Lower lobe of right lung (tissue), 2 donors: ENCODE data around the gene TSPAN4. TPM values are rescaled to one million over a fixed set of nuclear protein-coding genes. Genes with fewer than 3 reads are reported as not detected.

Experiments used
- ATAC-seq, 2 donors: fragments of 200-7000 bp; cut with Tn5 transposase; one replicate each; pipeline ENCODE4 v1.9.1; 2020 to 2022; ENCODE audit warnings: mild to moderate bottlenecking in 2 of 2, moderate library complexity in 2 of 2
- DNase-seq: peaks from one replicate; pipeline ENCODE4 v3.0.0-alpha.2; 2020
- H3K27ac ChIP-seq: fragments of 200-600 bp; one replicate; pipeline ENCODE4 v1.8.0; 2022
- H3K27me3 ChIP-seq: fragments of 200-600 bp; one replicate; pipeline ENCODE4 v1.8.0; 2022; ENCODE audit warnings: low read depth
- H3K36me3 ChIP-seq: fragments of 200-600 bp; one replicate; pipeline ENCODE4 v1.8.0; 2022; ENCODE audit warnings: mild to moderate bottlenecking
- H3K4me1 ChIP-seq: fragments of 200-600 bp; one replicate; pipeline ENCODE4 v1.8.0; 2022
- H3K4me3 ChIP-seq: fragments of 200-600 bp; one replicate; pipeline ENCODE4 v1.8.0; 2022; ENCODE audit warnings: mild to moderate bottlenecking
- H3K9me3 ChIP-seq: fragments of 200-600 bp; one replicate; pipeline ENCODE4 v1.8.0; 2022
- CTCF ChIP-seq: fragments of 200-600 bp; IDR thresholded peaks from one replicate; pipeline ENCODE4 v1.8.0; 2022; ENCODE audit warnings: antibody characterized with exemption, mild to moderate bottlenecking
- intact Hi-C: fragments of 100-400 bp; cut with DNase I; formaldehyde crosslinking; loops from one replicate; pipeline ENCODE4 v1.11.0; 2022
- total RNA-seq: library from RNA; stranded (reverse); fragmentation: NEBNext Ultra II Directional; extraction: Animal tissue kit (Norgen Biotek cat#: 25700); gene quantifications from one replicate; pipeline ENCODE4 v1.2.1, GENCODE V29; 2021
- donor health status: DM: no; HTN: yes; CAD: no; lungs with severe emphysema.

The TSPAN4 gene
- total RNA-seq, 1 donor from 2014 or later = 140 TPM

GRCh38 chr11:860234-861104 is 17.8 kb downstream of the TSPAN4 start:
- intact Hi-C loops = no loop called here

GRCh38 chr11:861105-861479 is 18.4 kb downstream of the TSPAN4 start:
- Histone ChIP-seq H3K4me3 (no peak overlapping the region), H3K4me1 (peaks cover 16% of the 10 kb centered on the region), H3K27ac (no peak overlapping the region), H3K27me3 (no peaks in the 10 kb centered on the region), H3K36me3 (peaks cover 42% of the 10 kb centered on the region), H3K9me3 (no peaks in the 10 kb centered on the region)
- no peak for DNase-seq
- intact Hi-C loops = no loop called here
- ATAC-seq = no peak
- no peak for TF ChIP-seq CTCF

More at GRCh38 chr11:860234-861104, 17.8 kb downstream of the TSPAN4 start:
- Histone ChIP-seq H3K4me3 (no peak overlapping the region), H3K4me1 (peaks cover 16% of the 10 kb centered on the region), H3K27ac (peak overlapping the region; percentile 24), H3K27me3 (no peaks in the 10 kb centered on the region), H3K9me3 (no peaks in the 10 kb centered on the region), H3K36me3 (peaks cover 40% of the 10 kb centered on the region)
- no peak for TF ChIP-seq CTCF
- DNase-seq = no peak
- ATAC-seq = no peak

- Histone ChIP-seq H3K27me3 (no peaks in the 10 kb centered on the region), H3K9me3 (no peaks in the 10 kb centered on the region), H3K4me1 (peaks cover 16% of the 10 kb centered on the region), H3K4me3 (no peak overlapping the region), H3K36me3 (peaks cover 53% of the 10 kb centered on the region), H3K27ac (no peak overlapping the region)
- DNase-seq (no peak), ATAC-seq (no peak)
- no peak for TF ChIP-seq CTCF
- intact Hi-C loops = no loop called here
Observed at GRCh38 chr11:862081-862661, 19.5 kb downstream of the TSPAN4 start.

GRCh38 chr11:862696-863022 is 20.0 kb downstream of the TSPAN4 start:
- peaks cover 16% of the 10 kb centered on the region for H3K4me1 ChIP-seq
- H3K4me3 ChIP-seq = no peak overlapping the region
- intact Hi-C loops = no loop called here
- no peak for TF ChIP-seq CTCF
- DNase-seq = no peak
- H3K36me3 ChIP-seq = peaks cover 53% of the 10 kb centered on the region
- no peaks in the 10 kb centered on the region for H3K9me3 ChIP-seq
- ATAC-seq = no peak
- H3K27ac ChIP-seq = no peak overlapping the region
- no peaks in the 10 kb centered on the region for H3K27me3 ChIP-seq

- peaks cover 16% of the 10 kb centered on the region for H3K4me1 ChIP-seq
- DNase-seq (no peak), ATAC-seq (no peak)
- no peak overlapping the region for H3K27ac ChIP-seq
- intact Hi-C loops = no loop called here
- no peak for TF ChIP-seq CTCF
- no peaks in the 10 kb centered on the region for H3K9me3 ChIP-seq
- no peaks in the 10 kb centered on the region for H3K27me3 ChIP-seq
- peaks cover 53% of the 10 kb centered on the region for H3K36me3 ChIP-seq
- H3K4me3 ChIP-seq = no peak overlapping the region
Observed at GRCh38 chr11:863023-863909, 20.6 kb downstream of the TSPAN4 start.
